Hindlimb muscle (tissue), 1 donor: Measurements from ENCODE around the gene CNTRL. TPM values are rescaled to one million over a fixed set of nuclear protein-coding genes. Genes with fewer than 3 reads are reported as not detected.
"Not testable (repeated sequence)": the region's sequence is repeated elsewhere in the genome, so short reads cannot be mapped to it uniquely, and the experiment has no call there.

ENCODE experiments used
- DNase-seq: peaks from one replicate; pipeline ENCODE4 v3.0.0-alpha.2; 2013
- polyA plus RNA-seq: library from polyadenylated mRNA; unstranded; fragments of 120-200 nt; gene quantifications from one replicate; pipeline ENCODE4 v1.2.1, GENCODE V29; 2013; ENCODE audit not compliant: insufficient read length

The CNTRL gene
- polyA plus RNA-seq, 1 donor: 16.4 TPM

DNA sequence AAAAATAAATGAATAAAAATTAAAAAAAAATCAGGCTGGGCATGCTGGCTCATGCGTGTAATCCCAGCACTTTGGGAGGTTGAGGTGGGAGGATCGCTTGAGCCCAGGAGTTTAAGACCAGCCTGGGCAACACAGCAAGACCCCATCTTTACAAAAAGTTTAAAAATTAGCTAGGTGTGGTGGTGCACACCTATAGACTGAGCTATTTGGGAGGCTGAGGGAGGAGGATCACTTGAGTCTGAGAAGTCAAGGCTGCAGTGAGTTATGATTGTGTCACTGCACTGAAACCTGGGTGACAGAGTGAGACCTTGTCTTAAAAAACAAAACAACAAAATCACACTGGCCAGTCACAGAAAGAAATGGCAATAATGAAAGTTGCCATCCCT is 3.4 kb upstream of the CNTRL start:
- peak; percentile 21 for DNase-seq

DNA sequence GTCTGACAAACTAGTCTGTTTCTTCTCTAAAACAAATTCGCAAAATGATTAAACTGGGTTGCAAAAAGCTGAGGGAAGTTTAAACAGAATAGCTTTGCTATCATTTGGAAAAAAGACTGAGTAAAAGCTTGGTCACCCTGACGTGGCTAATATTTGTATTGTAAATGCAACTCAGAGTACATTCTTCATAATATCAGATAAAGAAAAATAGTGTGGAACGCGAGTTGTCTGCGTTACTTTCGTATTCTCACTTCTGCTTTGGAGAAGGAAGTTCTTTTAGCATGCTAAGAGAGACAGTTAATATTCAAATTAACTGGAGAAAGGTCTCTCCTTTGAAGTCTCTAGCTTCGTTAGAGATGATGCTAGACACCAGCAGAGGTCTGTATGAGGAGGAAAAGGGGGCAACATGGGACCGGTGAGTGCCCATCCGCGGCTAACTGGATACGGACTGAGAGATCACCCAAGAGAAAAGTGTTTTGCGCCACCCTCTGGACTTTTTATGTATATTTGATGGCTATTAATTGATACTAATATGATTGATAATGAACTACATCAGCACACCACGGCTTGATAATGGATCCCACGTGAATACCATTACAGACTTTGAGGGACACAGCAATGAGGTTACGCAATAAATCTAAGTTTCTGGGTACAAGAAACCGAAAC is 2.9 kb upstream of the CNTRL start:
- peak; percentile 50 for DNase-seq

DNA sequence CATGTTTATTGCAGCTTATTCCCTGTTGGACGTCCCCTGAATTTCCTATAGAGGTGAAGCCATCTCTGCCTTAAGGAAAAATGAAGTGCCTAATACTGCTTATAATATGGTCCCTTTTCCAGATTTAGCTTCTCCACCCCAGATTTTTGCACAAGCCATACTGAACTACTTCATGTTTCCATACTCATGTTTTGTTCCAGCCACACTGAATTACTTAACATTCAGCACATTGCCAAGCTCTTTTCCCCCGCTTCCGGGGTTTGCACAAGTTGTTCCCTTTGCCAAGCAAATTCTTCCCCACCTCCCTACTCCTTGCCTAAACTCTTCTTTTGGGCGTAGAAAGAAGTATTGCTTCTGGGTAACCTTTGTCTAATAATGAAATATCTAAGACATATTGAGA is 1.7 kb upstream of the CNTRL start:
- DNase-seq: peak; percentile 87

DNA sequence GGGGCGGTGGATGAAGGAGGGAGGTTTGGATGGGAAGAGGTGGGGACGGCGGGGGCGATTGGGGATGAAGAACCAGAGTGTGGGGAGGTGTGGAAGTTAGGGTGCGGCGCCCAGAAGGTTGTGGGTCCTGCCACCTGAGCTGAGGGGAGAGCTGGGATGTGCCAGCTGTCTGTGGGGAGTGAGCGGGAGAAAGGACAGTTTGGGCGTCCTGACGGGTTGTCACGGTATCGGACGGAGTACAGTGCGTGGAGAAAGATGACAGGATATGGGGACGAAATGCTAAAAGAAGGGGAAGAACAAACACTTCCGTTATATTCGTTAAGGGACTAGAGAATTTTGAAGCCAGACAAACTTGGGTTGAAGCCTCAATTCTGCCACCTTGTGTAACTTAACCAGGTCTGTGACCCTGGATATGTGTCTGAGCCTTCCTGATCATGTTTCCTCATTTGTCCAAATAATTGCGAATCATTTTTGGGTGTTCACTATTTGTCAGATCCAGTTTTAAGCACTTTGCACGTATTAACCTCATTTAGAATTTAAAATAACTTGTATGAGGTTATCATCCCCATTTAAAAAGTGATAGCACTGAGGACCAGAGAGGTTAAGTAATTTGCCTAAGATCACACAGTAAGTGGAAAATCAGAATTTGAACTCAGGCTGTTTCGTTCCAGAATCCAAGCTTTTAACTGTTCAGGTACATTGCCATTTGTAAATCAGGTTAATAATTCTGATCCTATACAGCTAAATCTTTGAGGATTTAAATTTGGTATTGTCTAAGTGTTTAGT is 689 bp downstream of the CNTRL start:
- no peak for DNase-seq

DNA sequence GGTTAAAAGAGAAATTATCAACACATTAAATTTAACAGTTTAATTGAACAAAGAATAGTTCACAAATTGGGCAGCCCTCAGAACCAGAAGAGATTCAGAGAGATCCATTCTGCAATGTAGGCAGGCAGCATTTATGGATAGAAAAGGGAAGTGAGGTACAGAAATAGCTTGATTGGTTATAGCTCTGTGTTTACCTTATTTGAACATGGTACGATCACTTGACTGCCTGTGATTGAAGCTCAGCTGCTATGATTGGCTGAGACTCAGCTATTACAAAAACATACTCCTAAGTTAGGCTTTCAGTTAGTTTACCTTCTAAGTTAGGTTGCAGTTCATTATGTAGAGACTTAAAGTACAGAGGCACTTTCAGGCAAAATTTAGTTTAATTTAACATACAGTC is 7.3 kb downstream of the CNTRL start:
- DNase-seq: no peak

DNA sequence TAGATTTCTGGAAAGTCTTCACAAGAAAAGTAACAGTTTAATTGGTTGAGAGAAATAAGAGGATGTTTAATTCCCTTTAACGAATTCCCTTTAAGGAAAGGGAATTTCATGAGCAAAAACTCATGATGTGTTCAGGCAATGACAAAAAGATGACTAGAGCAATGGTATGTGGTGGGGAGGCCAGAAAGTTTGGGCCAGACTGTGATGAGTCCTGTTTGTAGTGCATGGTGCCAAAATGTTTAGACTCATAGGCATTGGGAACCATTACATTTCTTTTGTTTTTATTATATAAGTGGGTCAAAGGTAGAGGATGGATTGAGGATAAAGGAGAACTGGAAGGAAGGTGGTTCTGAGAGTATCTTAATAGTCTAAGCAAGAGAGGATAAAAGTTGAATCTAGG is 10.9 kb downstream of the CNTRL start:
- DNase-seq: no peak

DNA sequence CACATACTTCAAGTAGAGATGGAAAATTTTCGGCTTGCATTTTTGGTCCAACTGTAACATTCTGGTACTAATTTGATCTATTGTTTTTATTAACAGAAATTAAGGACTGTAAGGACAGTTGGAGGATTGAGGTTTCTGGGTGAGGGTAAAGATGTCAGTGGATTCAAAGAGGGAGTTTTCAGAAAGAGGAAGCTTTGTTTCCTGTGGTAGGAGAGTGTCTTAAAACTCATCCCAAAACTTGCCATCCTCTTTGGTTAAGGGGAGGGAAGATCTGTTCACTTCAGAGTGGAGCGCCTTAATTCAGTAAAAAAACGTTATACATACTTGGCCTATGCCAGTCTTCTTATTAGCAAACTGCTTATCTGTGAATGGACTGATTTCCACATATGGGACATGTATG is 13.8 kb downstream of the CNTRL start:
- no peak for DNase-seq

DNA sequence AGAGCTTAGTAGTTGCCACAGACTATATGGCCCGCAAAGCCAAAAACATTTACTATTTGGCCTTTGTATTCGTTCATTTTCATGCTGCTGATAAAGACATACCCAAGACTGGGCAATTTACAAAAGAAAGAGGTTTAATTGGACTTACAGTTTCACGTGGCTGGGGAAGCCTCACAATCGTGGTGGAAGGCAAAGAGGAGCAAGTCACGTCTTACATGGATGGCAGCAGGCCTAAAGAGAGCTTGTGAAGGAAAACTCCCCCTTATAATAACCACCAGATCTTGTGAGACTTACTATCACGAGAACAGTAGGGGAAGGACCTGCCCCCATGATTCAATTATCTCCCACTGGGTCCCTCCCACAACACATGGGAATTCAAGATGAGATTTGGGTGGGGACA is 16.0 kb downstream of the CNTRL start:
- DNase-seq: not testable (repeated sequence)

DNA sequence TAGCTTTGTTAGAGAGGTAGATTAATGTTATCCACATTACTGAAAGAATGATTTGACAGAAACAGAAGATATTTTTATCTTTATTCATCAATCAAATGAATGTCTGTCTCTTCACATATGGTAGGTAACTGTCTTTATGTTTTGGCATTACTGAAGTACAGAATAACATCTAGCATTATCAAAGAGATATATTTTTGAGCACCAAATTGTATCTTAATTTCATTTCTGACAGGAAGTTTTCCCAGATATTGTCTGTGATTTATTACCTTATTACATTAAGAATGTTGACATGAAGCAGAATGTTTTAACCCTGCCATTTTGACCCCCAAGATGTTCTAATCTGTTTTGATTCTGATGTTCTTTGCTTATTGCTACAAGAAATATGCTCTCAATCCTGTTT is 20.3 kb downstream of the CNTRL start:
- DNase-seq: no peak

DNA sequence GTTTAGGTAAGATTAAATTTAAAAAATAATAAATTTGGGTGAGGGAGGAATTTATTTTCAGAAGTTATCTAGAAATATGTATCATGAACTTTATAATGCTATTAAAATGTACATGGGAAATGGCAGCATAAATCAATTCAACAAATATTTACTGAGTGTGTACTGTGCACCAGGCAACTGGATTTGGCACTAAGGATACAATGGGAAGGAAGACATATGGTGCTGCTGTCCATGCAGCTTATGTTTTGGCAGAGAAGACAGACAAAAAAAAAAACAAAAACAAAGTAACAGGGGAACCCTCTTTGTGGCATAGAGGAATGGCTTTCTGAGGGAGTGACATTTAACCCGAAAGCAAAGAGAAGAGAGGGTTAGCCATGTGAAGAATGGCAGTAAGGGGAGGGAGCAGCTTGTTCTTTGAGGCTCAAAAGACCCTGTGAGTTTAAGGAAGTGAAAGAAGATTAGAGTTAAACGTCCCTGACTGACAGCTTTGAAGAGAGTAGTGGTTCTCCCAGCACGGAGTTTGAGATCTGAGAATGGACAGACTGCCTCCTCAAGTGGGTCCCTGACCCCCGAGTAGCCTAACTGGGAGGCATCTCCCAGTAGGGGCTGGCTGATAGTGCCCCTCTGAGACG is 23.9 kb downstream of the CNTRL start:
- no peak for DNase-seq

DNA sequence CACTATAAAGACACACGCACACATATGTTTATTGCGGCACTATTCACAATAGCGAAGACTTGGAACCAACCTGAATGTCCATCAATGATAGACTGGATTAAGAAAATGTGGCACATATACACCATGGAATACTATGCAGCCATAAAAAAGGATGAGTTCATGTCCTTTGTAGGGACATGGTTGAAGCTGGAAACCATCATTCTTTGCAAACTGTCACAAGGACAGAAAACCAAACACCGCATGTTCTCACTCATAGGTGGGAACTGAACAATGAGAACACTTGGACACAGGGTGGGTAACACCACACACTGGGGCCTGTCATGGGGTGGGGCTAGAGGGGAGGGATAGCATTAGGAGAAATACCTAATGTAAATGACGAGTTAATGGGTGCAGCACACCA is 29.3 kb downstream of the CNTRL start:
- DNase-seq: not testable (repeated sequence)

DNA sequence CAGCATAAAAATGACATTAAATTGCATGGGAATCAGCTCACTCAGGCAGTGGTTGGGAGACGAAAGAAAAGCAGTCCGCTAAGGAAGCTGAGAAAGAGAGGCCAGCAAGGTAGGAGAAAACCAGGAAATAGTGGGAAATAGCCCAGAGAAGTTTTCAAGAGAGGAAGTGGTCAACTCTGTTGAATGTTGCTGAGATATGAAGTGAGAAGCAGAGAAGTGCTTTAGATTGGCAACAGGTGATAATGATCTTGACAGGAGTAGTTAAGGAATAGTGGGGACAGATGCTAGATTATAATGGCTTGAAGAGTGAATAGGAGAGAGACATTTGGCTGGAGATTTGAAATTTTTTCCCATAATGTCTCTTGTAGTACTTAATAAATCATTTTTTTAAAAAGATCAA is 30.8 kb downstream of the CNTRL start:
- no peak for DNase-seq

DNA sequence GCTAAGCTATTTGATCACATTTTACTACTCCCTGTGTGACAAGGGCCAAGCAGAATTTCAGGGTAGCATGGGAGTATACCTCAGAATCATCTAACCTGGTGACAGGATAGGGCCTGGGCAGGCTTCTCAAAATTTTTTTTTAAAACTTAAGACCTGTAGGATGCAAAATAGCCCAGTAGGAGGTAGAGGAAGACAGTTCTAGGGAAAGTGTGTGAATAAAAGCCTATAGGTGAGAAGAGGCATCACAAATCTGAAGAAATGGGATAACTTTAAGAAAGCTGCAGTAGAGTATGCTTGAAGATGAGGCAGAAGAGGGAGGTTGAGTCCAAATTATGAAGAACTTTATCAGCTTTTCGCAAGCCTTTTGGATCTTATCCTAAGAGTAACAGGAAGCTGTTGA is 32.3 kb downstream of the CNTRL start:
- no peak for DNase-seq

DNA sequence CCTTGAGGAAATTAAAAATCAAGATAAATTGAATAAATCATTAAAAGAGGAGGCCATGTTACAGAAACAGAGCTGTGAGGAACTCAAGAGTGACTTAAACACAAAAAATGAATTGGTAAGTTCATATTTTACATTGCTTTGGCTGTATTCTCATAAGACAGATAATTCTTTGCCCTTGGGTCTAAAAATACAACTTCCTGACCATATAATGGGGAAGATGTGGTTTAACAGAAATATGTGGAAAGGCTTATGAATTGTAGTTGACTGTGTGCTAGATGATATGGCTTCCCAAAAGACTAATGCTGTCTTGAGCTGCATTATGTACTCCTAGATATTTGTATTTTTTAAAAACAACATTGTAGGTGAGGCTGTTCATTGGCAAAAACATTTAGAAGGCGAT is 33.1 kb downstream of the CNTRL start:
- no peak for DNase-seq

DNA sequence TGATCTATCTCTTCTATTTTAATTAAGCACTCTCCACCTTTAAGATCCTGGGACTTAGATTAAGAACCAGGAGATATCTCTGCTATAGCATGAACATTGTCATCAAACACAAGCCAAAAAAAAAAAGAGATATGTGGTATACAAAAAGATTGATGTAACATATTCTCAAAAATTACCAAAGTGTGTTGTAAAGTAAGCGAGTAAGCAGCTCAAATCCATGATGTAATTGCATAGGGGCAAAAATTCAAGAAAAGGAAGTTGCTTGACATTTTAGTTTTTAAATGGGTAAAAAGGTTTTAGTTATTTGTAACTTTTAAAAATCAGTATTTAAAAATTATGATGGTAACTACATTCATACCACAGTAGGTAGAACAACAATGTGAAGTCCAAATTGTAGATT is 40.7 kb downstream of the CNTRL start:
- no peak for DNase-seq

DNA sequence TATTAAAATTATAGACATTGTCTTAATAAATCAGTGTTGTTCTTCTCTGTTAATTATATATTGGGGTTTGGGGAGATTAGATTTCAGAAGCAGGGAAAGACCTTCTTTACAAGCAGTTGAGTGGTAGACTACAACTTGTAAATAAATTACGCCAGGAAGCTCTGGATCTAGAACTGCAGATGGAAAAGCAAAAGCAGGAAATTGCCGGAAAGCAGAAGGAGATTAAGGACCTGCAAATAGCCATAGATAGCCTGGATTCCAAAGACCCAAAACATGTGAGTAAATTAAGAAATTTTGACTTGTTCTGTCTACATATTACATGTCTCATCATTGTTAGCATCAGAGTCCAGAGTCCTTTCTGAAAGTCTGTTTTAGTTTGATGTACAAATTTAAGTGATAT is 43.5 kb downstream of the CNTRL start:
- DNase-seq: no peak

DNA sequence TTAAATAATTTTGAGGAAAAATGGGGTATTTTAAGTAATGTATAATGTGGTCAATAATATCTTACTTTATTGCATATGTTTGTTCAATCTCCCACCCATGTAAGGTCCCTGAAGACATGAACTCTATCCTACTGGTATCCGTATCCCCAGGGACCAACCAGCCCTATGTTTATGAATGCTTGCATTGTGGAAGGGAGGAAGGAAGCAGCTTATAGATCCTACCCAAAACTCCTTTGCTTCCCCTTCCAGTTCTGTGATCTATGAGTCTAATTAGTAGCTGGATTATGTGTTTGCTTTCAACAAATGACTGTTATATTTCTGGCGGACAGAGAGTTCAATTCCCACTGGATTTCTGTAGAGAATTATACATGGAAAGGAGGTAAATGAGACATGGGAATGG is 45.6 kb downstream of the CNTRL start:
- DNase-seq: no peak

DNA sequence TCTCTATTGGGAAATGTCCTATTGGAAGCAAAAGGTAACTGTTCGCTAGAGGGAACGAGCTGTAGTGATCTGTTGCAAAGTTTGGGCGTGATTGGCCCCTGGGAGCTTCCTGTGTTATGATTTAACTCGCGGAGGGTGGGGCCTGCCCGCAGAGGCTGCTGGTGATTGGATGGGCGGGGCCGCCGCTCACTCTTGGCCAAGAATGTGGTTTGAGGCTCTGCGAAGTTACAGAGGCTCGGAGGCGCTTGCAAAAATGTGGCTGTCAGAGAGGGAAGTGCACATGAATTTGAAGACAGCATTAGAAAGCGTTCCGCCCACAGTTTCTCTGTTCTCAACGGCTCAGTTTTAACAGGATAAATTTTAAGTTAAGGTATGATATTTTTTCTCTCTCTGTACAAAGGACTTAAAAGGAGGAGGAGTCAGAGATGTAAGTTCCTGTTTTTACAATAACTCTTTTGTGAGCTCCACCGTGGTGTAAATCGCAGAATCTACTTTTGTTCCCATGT is 46.9 kb downstream of the CNTRL start:
- DNase-seq: peak; percentile 95

DNA sequence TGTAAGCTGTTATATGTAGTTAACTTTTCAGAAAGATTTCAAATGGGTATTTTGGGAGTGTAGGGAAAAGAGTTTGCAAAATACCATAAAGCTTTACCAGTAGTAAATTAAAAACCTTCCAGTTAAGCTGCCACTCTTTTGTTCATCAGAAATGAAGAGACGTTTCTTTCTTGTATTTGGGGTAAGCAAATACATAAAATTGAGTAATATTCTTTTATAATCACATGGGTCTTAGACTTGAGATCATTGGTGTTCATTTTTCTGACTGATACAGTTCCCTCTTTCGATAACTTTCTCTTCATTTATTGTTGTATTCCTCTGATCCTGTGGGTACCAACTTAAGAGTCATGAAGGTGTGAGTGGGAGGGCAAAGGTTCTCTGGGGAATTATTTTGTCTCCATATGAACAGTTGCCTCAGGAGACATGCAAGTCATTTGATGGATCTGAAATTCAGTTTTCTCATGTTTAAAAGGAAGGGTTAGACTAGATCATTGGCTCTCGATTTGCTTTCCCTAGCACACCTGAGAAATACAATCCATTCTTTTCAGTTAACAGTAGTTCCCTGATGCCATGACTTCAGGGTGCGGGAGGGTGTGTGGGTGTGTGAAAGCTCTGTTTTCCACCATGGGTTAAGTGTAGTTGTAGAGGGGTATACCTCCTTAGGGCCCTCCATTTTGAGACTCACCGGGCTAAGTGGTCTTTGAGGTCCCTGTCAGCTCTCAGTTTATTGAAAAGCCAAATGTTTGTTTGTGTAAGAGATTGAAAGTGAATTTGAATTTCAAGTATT is 47.7 kb downstream of the CNTRL start:
- no peak for DNase-seq

DNA sequence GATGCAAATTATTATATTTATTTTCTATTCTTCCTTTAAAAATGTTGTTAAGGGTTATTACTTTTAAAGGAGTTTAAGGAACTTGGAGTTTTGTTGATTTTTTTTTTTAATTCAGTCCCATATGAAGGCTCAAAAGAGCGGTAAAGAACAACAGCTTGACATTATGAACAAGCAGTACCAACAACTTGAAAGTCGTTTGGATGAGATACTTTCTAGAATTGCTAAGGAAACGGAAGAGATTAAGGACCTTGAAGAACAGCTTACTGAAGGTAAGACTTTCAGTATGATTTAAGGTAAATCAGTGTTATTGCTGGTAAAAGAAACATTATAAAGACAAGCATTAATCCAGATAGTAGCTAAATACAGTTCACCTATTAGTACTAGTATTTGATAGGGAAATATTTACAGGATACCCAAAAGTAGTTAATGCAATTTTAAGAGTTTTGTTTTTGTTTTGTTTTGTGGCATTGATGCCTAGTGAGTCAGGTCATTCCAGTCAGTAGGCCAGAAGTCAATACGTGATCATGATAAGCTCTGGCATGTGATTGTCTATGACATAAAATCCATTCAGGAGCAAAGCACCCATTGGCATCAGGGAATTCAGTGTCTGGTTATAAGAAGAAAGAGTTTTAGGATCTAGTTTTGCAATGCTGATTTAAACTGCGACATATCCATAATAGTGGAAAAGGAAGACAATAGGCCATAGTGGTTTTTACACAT is 49.2 kb downstream of the CNTRL start:
- DNase-seq: no peak

DNA sequence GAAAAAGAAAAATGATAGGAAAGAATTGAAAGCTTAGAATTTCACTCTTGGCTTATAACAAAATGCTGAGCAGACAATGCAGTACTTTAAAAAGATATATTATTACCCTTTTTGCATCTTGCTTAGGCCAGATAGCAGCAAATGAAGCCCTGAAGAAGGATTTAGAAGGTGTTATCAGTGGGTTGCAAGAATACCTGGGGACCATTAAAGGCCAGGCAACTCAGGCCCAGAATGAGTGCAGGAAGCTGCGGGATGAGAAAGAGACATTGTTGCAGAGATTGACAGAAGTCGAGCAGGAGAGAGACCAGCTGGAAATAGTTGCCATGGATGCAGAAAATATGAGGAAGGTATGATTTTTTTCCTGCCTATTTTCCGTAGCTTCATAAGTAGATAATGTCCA is 50.8 kb downstream of the CNTRL start:
- DNase-seq: no peak

DNA sequence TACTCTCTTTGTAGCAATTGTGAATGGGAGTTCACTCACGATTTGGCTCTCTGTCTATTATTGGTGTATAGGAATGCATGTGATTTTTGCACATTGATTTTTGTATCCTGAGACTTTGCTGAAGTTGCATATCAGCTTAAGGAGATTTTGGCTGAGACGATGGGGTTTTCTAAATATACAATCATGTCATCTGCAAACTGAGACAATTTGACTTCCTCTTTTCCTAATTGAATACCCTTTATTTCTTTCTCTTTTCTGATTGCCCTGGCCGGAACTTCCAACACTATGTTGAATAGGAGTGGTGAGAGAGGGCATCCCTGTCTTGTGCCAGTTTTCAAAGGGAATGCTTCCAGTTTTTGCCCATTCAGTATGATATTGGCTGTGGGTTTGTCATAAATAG is 54.6 kb downstream of the CNTRL start:
- not testable (repeated sequence) for DNase-seq
